Activated gamma-delta T cell treated with Interleukin-2 at 50 U/mL for 16 hours (primary cell): ENCODE measurements around the gene PIP5KL1.

ENCODE experiments used
- DNase-seq: peaks from one replicate; pipeline ENCODE4 v3.0.0-alpha.2; 2020

Gene PIP5KL1

DNA sequence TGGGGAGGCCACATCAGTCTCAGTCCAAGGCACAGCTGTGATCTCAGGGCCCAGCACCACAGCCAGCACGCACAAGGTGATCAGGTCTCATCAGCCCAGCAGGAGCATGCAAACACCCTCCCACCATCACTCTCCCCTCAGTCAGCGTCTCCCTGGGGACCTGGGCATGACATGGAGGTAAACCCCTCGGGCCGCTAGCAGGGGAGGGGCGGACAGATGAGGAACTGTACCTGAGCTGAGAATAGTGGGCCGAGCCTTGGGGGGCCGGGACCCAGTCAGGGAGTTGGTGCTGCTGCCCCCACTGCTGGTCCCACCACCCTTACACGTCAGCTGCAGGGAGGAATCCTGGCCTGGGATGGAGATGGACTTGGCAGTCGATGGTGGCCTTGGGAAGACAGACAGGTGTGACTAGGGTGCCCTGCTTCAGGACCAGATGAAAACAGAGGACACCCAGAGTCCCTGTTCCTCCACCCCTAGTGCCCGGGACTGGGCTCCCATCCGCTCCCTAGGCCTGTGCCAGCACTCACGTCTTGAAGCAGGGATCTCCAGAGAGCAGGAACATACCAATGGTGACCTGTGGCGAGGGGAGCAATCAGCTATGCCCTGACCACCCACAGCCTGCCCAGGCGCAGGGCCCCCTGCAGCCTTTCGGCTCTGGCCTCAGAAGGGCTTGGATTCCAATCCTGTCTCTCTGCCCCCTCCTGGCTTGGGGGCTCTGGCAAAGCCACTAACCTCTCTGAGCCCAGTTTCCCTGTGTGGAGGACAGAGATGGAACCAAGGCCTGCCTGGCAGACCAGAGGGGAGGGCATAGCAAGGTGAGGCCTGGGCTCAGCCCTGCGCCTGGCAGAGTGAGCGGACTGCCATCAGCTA, 17.5 kb upstream of the PIP5KL1 start:
- DNase-seq: no peak

DNA sequence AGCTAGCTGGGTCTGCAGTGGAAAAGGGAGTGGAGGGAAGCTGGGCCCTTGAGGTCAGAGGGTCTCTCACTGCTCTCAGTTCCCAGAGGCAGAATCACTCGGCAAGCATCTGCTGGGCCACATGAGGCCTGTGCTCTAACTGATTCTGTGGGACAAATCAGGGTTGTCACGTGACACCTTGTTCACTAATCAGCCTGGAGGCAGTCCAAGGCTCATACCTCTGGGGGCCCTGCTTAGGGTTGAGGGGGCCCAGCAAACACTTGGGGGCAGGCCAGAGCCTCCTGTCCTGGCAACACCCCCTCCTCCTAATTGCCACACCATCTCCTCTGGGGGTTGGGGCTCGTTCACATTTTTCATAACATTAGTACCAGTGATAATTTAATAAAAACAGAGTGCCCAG, 16.2 kb upstream of the PIP5KL1 start:
- no peak for DNase-seq

DNA sequence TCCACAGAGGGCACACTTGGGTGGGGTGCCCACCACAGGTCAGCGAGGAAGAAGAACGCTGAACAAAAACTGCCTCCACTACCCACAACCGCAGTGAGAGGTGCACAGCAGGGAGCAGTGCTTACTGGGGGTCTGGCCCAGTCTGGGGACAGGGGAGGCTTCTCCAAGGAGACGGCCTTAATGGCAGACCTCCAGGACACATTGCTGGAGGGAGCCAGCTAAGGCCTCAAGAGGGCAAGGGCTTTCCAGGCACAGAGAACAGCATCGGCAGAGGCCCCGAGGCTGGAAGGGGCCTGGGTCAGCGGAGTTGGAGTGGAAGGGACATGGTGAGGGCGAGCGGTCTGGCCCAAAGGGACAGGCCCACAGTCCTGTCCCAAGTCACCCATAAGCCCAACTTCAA, 15.4 kb upstream of the PIP5KL1 start:
- DNase-seq: no peak

DNA sequence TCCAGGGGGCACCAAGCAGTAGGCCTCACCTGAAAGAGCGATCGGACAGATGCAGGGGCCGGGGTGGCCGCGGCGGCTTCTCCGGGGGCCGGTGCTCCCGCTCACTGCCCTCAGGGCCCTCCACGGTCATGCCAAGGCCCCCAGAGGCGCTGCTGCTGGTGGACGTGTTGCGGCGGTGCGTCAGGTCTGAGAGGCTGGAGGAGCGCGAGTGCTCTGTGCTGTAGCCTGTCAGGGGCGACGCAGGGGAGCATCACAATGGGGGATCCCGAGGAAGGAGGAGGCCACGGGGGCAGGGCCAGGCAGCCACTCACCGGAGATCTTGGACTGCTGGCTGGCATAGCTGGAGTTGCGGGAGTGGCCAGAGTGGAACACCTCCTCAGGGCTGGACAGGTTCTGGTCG, 14.8 kb upstream of the PIP5KL1 start:
- DNase-seq: no peak

DNA sequence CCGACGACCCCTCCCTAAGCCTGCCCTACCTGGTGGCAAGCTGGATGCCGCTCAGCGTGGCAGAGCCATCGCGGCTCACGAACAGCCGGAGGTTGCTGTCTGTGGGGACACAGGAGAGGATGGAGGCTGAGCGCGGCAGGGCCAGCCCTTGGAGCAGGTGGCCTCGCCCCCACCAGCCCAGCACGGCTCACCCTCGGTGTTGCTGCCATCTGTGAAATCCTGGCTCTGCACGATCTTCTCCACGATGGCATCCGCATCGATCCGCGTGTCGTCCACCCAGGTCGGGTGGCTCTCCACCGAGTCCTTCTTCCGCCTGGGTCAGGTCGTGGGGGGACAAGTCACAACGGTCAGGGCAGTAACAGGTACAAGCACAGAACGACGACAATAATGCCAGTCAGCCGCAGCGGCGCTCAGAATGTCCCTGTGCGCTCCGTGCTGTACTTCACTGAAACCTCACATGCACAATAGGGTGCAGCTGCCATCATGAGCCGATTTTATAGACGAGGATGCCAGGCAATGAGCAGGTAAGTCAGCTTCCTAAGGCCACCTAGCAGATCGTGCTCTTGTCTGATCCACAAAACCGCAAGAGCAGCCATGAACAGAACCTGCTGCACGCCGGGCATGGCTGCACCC, 14.1 kb upstream of the PIP5KL1 start:
- DNase-seq: no peak

DNA sequence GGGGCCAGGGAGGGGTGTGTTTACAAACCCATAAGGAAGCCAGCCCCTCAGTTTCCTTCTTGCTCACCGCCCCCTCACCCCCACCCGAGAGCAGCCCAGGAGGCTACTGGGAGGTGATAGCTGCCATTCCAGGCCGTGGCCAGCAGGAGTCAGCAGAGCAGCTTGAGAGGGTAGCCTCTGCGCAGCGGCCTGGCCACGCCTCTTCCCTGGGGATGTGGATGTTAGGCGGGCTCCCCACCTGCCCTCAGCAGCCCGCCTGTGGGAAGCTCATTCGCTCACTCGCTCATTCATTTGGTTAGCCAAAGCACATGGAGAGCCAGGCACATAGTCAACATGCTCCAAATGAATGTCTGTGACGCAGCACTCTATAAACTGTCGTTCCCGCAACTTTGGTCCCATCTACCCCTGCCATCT, 13.2 kb upstream of the PIP5KL1 start:
- peak; percentile 70 for DNase-seq

DNA sequence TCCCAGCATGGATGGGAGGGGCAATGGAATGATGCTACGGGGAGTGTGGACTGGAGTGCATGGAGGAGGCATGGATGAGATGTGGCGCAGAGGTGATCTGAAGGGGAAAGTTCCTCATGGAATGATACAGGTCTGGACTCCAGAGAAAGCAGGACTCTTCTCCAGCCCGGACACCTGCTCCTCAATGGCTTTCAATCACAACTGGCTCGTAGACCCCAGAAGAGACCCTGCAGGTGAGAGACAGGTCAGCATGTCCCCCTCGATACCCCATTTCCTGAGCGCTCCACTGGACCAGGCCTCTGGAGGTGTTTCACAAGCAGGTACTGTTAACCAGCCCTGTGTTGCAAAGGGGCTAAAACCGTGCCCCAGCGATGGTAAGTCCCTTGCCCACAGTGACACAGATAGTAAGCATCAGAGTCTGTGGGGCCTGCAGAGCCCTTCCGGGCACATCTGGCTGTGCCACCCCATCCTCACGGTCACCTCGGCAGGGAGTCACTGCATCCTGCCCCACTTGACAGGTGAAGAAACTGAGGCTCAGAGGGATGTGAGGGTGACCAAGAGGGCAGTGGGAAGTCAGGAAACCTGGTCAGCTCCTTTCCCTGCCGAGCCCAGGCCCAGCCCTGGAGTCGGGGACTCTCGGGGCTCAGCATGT, 12.6 kb upstream of the PIP5KL1 start:
- DNase-seq: no peak

DNA sequence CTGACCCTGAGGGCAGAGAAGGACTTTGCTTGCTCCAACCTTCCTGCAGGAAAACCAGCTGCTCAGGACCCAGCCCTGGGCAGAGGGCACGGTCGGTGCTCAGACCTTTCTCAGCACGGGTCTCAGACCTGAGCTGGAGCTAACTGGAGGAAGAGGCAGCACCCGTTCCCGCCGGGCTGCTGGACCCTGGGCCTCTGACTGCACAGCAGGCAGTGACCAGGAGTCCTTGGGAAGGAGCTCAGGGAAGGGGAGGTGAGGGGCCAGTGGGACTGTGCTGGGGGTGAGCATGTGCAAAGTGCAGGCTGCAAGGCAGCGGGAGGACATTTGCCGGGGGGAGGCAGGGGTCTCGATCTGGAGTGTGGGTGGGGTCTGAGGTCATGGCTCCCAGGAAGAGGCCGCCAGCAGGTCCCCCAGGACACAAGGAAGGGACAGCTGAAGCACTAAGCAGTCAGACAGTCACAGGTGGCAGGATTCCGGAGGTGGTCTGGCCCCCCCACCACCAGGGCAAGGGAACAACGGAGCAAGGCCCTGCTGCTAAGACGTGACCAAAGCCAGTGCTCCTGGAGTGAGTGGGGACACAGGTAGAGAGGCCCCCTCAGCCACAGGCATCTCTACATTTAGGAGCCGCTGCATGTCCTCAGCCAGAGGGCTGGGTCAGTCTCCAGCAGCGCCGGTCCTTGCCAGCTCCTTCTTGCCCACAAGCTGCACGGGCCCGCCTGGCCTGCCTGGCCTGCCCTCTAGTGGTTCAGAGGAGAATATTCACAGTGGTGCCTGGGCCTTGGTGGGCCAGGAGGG, 11.8 kb upstream of the PIP5KL1 start:
- peak; percentile 37 for DNase-seq

DNA sequence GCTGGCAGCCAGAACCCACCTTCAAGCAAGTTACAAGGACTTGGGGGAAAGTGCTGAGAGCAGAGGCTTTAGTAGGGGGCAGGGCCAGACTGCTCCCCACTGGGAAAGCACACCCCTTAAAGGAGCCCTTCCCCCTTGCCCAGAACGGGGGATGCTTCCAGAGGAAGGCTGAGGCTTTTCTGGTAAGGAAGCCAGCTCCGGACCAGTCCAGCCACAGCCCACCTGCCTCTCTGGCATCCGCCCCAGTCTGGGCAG, 11.3 kb upstream of the PIP5KL1 start:
- no peak for DNase-seq

DNA sequence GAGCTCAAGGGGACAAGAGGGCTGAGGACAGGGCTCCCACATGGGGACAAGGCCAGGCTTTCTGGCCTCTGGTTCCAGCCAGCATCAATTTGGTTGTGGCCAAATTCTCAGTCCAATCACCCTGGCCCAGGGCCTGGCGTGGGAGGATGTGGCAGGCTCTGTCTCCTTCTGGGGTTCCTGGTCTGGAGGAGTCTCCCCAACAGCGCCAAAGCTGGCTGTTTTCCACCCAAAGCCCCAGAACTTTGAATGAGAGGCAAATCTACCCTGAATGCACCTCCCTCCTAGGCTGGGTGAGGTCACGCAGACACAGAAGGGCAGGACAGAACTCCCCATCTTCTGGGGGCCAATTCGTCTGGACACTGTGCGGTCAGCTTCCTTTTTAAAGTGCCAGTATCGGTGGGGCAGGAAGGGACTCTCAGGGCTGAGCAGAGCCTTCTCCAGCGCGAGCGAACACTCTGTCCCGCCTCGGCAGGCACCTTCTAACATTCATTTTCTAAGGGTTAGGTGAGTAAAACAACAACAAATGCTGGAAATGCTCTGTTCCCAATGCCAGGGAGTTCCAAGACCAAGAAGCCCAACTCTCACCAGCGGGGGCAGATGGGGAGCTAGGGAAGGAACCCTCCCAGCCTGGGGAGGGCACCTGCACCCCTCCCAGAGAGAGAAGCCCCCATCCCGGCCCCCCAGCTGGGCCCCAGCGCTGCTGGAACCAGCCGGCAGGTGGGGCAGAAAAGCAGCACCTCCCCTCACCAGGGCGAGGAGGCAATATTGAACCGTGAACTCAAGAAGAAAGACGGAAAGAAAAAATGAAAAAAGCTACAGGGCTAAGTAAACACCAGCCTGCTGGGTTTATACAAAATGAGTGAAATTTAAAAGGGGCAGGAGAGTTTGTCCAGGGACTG, 10.7 kb upstream of the PIP5KL1 start:
- DNase-seq: no peak

DNA sequence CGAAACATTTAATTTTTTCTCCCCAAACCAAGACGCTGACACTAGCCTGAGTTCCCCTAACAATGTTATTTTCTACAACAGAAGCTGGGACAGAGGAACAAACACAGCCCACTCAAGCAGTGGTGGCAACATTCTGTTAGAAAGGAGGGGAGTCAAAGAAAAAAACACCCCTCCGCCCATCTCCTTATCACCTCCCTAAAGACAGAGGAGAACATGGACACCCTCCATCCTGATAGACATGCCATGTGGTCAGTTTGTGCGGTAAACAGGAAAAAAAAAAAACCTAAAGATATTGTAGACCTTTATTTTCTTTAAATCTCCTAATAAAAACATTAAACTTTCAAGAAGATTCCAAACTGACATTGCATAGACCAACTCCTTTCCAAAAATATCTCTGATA, 10.0 kb upstream of the PIP5KL1 start:
- DNase-seq: no peak

DNA sequence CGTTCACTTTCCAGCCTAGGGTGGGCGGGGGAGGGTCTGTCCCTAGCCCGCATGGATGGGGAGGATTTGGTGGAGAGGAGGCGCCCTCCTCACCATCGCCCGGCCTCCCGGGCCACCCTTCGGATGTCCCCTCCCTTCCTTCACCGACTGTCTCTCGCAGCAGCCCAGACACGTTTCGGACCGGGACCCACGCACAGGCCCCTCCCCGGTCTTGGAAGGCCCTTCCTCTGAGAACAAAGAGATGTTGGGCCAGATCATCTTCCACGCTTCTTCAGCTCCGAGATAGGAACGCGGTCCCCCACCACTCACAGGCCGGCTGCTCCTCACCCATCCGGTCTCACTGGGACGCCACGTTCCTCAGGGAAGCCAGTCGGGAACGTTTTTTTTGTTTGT, 7.7 kb upstream of the PIP5KL1 start:
- no peak for DNase-seq

DNA sequence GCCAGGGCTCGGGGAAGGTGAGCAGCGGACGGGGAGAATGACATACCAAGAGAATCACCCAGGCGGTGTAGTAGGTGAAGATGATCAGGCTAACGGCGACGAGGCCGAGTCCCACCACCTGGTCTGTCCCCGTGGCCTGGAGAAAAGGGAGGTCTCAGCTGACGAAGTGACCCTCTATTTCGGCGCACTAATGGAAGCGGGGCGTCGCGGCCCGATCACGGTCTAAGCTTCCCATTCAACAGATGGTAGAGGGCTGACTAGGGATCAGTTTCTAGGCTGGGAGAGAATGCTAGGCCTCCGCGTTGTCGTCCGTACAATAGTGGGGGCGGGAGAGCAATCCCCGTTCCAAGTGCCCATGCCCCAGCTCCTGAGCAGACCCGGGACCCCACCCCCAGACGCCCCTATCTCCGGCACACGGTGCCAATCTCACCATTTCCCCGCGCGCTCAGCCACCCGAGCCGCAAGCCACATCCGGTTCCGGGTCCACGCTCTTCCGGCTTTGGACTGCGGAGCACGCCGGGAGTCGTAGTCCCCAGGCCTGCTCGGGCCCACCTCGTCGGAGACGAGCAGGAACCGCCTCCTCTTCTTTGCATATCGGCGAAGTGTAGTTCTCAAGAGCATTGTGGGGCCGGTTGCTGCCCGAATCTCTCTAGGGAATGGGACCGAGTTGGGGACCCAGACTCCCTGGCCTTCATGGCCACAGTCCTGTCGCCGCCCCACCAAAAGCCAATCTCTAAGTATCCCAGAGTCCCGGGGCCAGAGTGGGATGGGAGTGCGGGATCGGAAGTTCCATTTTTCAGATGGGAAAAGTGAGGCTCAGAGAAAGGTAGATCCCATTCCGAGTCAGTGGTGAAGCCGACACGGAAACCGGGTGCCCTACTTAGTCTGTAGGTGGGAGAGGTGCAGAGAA, 7.1 kb upstream of the PIP5KL1 start, which contains the start of gene DPM2:
DPM2 (minus strand) TSS at position 467 of the 910 bp plus-strand sequence; CDS start at position 433, 34 bp downstream.
- DNase-seq: peak; percentile 83

DNA sequence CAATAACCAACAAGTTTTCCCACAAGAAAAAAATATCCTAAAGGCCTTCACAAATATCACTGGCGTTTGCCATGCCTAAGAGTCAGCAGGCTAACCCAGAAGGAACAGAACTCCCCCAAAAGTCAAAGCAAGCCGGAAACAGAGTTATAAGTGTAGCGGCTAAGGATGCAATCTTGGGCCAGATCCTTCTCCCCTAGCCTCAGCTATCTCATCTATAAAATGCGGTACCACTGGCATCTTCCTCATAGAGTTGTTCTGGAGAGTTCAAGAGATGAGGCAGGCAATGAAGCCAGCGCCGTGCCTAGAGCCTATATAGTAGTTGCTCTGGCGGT, 6.4 kb upstream of the PIP5KL1 start:
- no peak for DNase-seq

DNA sequence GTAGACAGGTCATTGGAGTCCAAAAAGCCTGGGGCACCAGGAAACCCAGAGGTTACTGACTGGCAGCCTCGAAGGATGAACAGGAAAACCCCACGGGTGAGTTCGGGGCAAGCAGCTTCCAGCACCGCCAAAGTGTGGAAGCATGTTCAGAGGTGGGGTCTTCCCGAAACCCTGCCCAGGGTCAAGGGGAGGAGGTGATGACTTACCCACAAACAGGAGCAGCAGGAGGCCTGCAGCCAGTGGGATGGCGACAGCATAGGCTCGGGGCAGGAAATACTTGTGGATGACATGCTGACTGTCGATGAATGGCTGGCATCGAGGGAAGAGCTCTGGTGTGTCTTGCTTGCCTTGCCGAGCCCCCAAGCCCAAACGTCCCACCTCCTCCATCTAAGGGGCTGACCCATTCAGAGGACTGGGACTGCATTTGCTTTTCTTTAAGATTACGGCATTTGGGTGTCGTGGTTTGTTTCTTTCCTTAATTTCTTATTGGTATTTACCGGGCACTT, 5.8 kb upstream of the PIP5KL1 start:
- DNase-seq: no peak

DNA sequence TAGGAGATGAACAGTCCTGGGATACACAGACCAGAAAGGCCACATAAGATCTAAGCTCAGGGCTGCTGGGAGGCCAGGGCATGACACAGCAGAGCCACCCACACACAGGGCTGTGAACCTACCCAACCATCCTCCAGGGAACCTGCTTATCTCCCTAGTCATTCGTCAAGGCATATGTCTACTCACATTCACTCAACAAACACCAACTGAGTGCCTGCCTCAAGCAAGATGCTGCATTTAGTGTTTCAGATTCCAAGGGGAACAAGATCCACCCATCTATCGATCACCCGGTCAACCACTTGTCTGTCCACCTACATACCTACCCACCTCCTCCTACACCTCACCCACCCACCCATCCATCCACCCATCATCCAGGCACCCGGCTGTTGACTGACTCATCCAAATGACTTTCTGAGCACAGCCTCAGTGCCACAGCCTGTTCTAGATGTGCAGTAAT, 5.2 kb upstream of the PIP5KL1 start:
- DNase-seq: no peak

DNA sequence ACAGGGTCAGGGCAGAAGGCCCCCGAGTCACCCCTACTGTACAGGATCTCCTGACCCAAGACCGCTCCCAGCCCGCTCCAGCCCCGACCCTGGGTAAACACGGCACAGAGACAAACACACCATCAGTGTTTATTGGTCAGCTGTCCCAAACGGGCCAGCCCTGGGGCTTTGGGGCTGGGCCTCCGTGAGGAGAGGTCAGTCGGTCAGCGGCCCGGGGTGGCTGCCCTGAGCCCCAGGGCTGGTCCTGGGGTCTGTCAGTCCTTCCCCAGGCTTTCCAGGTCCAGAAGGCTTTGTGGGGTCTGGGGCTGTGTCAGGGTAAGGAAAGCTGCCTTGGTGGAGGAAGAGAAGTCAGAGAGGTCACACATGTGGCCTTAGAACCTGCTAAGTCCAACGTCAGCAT, 4.4 kb upstream of the PIP5KL1 start:
- no peak for DNase-seq

DNA sequence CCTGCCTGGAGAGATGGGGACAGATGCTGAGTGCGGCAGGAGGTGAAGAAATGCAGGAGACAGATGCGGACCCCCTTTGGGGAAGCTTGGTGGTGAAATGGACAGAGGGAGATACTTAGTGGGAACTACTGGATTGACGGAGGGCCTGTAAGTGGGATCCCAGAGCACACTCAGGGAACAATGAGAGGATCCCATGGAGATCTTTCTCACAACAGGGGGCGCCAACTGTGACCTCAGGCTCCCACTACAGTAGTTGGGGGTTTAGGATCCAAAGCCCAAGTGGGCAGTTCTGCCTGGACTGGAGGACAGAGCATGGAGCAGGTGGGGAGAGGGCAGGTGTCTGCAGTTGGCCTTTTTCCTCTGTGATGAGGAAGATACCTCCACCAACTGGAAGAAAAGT, 3.7 kb upstream of the PIP5KL1 start:
- no peak for DNase-seq

DNA sequence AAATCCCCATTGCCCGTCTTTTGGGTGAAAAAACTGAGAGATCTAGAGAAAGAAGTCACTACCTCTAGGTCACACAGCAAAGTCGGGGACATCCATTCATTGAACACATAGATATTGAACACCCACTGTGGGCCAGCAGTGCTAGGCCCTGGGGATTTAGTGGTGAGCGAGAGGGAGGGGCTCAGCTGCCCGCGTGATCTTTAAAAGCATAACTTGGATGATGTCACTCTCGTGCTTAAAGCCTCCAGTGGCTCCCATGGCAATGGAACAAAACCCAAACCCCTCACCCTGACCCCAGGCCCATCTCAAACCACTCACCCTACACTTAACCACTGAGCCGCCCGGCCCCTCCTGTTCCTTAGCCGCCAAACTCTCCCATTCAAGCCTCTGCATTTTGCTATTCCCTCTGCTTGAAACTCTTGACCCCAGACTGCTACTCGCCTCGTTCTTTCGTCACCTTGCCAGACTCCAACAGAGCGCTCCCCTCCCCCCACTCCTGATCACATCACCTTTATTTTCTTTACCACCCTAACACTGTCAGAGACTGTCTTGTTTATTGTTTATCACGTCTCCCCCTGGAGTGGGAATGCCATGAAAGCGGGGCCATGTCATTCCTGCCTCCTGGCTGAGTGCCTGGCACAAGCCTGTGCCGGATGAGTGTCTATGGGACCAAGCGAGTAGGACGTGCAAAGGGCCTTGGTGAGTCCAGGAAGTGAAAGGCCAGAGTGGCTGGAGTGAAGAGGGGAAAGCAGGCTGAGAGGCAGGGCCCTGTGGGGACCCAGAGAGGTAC, 710 bp upstream of the PIP5KL1 start:
- DNase-seq: no peak

DNA sequence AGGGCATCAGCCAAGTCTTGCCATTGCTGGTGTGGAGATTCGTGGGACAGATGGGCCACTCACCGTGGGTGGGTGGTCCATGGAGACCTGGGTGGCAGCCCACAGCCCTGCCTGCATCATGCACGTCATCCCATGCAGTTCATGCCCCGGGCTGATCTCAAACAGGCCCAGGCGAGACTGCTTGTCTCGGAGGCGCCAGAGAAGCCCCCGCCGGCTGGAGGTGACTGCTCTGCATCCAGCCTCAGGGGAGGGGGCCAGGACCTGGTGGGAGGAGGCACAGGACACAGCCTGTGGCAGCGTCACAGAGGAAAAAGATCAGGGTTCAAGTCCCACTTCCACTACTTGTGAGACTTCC, 975 bp downstream of the PIP5KL1 start:
- DNase-seq: no peak
